Activated CD8-positive, alpha-beta memory T cell treated with anti-CD3 and anti-CD28 coated beads for 36 hours (primary cell): ENCODE results near the gene DEFB121. TPM values are rescaled to one million over a fixed set of nuclear protein-coding genes. Genes with fewer than 3 reads are reported as not detected.
"Not testable (repeated sequence)": the region's sequence is repeated elsewhere in the genome, so short reads cannot be mapped to it uniquely, and the experiment has no call there.

Experiments
- CTCF ChIA-PET: fragments of 350-600 bp; sonication (Branson Sonifier 250); formaldehyde crosslinking; loops from one replicate; lab custom pipeline; 2021; ENCODE audit warnings: antibody characterized with exemption; lab: Charles Lee
- POLR2A ChIA-PET: fragments of 350-600 bp; sonication (Branson Sonifier 250); formaldehyde crosslinking; loops from one replicate; lab custom pipeline; 2021; ENCODE audit warnings: antibody characterized with exemption; lab: Charles Lee
- total RNA-seq, 2 experiments: library from RNA; stranded (reverse); gene quantifications; one replicate each; pipeline ENCODE4 v1.2.3, GENCODE V29; 2021

Gene DEFB121
- total RNA-seq: not detected

GRCh38 chr20:31406115-31406514, at the start of gene DEFB121:
TSS of gene DEFB121 (minus strand) at chr20:31406215. CDS start at chr20:31406152, 63 bp downstream.
- CTCF ChIA-PET: no interaction called here
- POLR2A ChIA-PET: no interaction called here

GRCh38 chr20:31454361-31454760, 48.3 kb upstream of the DEFB121 start:
- POLR2A ChIA-PET: interaction anchor here (0.6 kb wide), 1 partner anchor 128 kb away, joined by 4 read pairs; no protein-coding TSS in a partner anchor
- CTCF ChIA-PET: interaction anchor here (0.7 kb wide), 1 partner anchor 541 kb away, joined by 3 read pairs; no protein-coding TSS in a partner anchor

- POLR2A ChIA-PET: no interaction called here
- CTCF ChIA-PET: no interaction called here
Measured at GRCh38 chr20:31452575-31452974, 46.6 kb upstream of the DEFB121 start.

- CTCF ChIA-PET: interaction anchor here (1.0 kb wide), 1 partner anchor 11 kb away, joined by 4 read pairs; no protein-coding TSS in a partner anchor
- POLR2A ChIA-PET: no interaction called here
Measured at GRCh38 chr20:31449511-31450414, 43.7 kb upstream of the DEFB121 start.

GRCh38 chr20:31446084-31446819, 40.2 kb upstream of the DEFB121 start:
- CTCF ChIA-PET: no interaction called here

GRCh38 chr20:31440012-31440659, 34.1 kb upstream of the DEFB121 start, which contains the start of gene DEFB123:
TSS of gene DEFB123 (plus strand) at chr20:31440632. CDS start at chr20:31440699, 67 bp downstream.
- CTCF ChIA-PET: no interaction called here

More at GRCh38 chr20:31446084-31446819, 40.2 kb upstream of the DEFB121 start:
- POLR2A ChIA-PET: no interaction called here

GRCh38 chr20:31430568-31431115, 24.6 kb upstream of the DEFB121 start:
- POLR2A ChIA-PET: no interaction called here
- CTCF ChIA-PET: no interaction called here

More at GRCh38 chr20:31440012-31440659, 34.1 kb upstream of the DEFB121 start, which contains the start of gene DEFB123:
- POLR2A ChIA-PET: no interaction called here

GRCh38 chr20:31427576-31427975, 21.6 kb upstream of the DEFB121 start:
- POLR2A ChIA-PET, CTCF ChIA-PET: not testable (repeated sequence)

GRCh38 chr20:31426891-31427551, 21.0 kb upstream of the DEFB121 start:
- CTCF ChIA-PET, POLR2A ChIA-PET: not testable (repeated sequence)

- CTCF ChIA-PET: no interaction called here
- POLR2A ChIA-PET: no interaction called here
Measured at GRCh38 chr20:31425797-31426196, 19.8 kb upstream of the DEFB121 start.

GRCh38 chr20:31418307-31418706, 12.3 kb upstream of the DEFB121 start:
- ChIA-PET POLR2A (no interaction called here), CTCF (interaction anchor here (0.6 kb wide), 1 partner anchor 45 kb away, joined by 4 read pairs; no protein-coding TSS in a partner anchor)

- CTCF ChIA-PET: no interaction called here
- POLR2A ChIA-PET: no interaction called here
Measured at GRCh38 chr20:31415653-31416052, 9.6 kb upstream of the DEFB121 start.

- CTCF ChIA-PET: no interaction called here
- POLR2A ChIA-PET: no interaction called here
Measured at GRCh38 chr20:31414381-31414780, 8.4 kb upstream of the DEFB121 start.

- ChIA-PET CTCF (no interaction called here), POLR2A (no interaction called here)
Measured at GRCh38 chr20:31410011-31410410, 4.0 kb upstream of the DEFB121 start.

- POLR2A ChIA-PET: no interaction called here
- CTCF ChIA-PET: no interaction called here
Measured at GRCh38 chr20:31403886-31404285, 2.1 kb downstream of the DEFB121 start.

- ChIA-PET CTCF (no interaction called here), POLR2A (no interaction called here)
Measured at GRCh38 chr20:31394900-31395299, 11.1 kb downstream of the DEFB121 start.

GRCh38 chr20:31392836-31393235, 13.2 kb downstream of the DEFB121 start:
- POLR2A ChIA-PET: no interaction called here
- CTCF ChIA-PET: no interaction called here

- CTCF ChIA-PET: no interaction called here
- POLR2A ChIA-PET: no interaction called here
Measured at GRCh38 chr20:31390490-31390889, 15.5 kb downstream of the DEFB121 start, which contains the start of gene DEFB119. TSS of gene DEFB119 (minus strand) at chr20:31390590. CDS start at chr20:31390483, 107 bp downstream.

GRCh38 chr20:31374346-31374745, 31.7 kb downstream of the DEFB121 start:
- ChIA-PET CTCF (no interaction called here), POLR2A (no interaction called here)
